IMR-90 (cell line): ENCODE data around the gene ATP13A2. TPM values are rescaled to one million over a fixed set of nuclear protein-coding genes. Genes with fewer than 3 reads are reported as not detected.

Experiments used
- ATAC-seq: fragments of 200-7000 bp; cut with Tn5 transposase; 2 replicates; pipeline ENCODE4 v1.9.1; 2020; ENCODE audit warnings: low read depth, mild to moderate bottlenecking, moderate library complexity
- BruUV-seq: library from RNA; stranded (reverse); fragments of 400-500 nt; replicated peaks from 2 replicates; lab custom pipeline; 2021; lab: Mats Ljungman, UMichigan
- CTCF ChIA-PET: fragments of 300-600 bp; formaldehyde crosslinking; extraction: SDS; loops from one replicate; lab custom pipeline; 2021; ENCODE audit warnings: antibody characterized with exemption; lab: Yijun Ruan, JAX
- POLR2A ChIA-PET: fragments of 300-600 bp; sonication (Branson Sonifier 250); formaldehyde crosslinking; loops from one replicate; lab custom pipeline; 2022; ENCODE audit warnings: antibody characterized with exemption; ENCODE audit not compliant: unreplicated experiment; lab: Charles Lee
- DNase-seq: peaks from one replicate; pipeline ENCODE4 v3.0.0; 2013
- H2AFZ ChIP-seq: replicated peaks from 2 replicates; pipeline ENCODE3; 2013; ENCODE audit warnings: low read length, mild to moderate bottlenecking; ENCODE audit not compliant: poor library complexity
- H2AK5ac ChIP-seq: 2 replicates; pipeline ENCODE4 v1.6.1; 2013; ENCODE audit warnings: low read depth, low read length, inconsistent platforms
- H2AK9ac ChIP-seq: replicated peaks from 2 replicates; pipeline ENCODE3; 2013; ENCODE audit warnings: mild to moderate bottlenecking, low read depth, low read length, moderate library complexity; ENCODE audit not compliant: poor library complexity
- H2BK120ac ChIP-seq: 2 replicates; pipeline ENCODE4 v1.6.1; 2013; ENCODE audit warnings: low read depth, low read length, inconsistent platforms
- H2BK15ac ChIP-seq: 3 replicates; pipeline ENCODE4 v1.6.1; 2013; ENCODE audit warnings: low read depth, low read length, inconsistent platforms
- H2BK20ac ChIP-seq: 2 replicates; pipeline ENCODE4 v1.6.1; 2013; ENCODE audit warnings: low read depth, mild to moderate bottlenecking, inconsistent platforms, low read length, moderate library complexity
- H2BK5ac ChIP-seq: 2 replicates; pipeline ENCODE4 v1.6.1; 2013; ENCODE audit warnings: mild to moderate bottlenecking, low read depth, low read length, inconsistent platforms; ENCODE audit not compliant: poor library complexity, severe bottlenecking
- H3K14ac ChIP-seq: replicated peaks from 2 replicates; pipeline ENCODE4 v1.6.1; 2013; ENCODE audit warnings: low read depth, low read length, inconsistent platforms
- H3K18ac ChIP-seq: 2 replicates; pipeline ENCODE4 v1.6.1; 2013; ENCODE audit warnings: low read depth, low read length, control low read depth
- H3K23ac ChIP-seq: 2 replicates; pipeline ENCODE4 v1.6.1; 2013; ENCODE audit warnings: low read depth, low read length, inconsistent platforms
- H3K27ac ChIP-seq: 2 replicates; pipeline ENCODE4 v1.5.1; 2013; ENCODE audit warnings: mild to moderate bottlenecking, control low read depth, low read length; ENCODE audit not compliant: insufficient read depth
- H3K27me3 ChIP-seq: 2 replicates; pipeline ENCODE4 v1.6.1; 2013; ENCODE audit warnings: low read length; ENCODE audit not compliant: control insufficient read depth, insufficient read depth
- H3K36me3 ChIP-seq: 2 replicates; pipeline ENCODE4 v1.6.1; 2013; ENCODE audit warnings: low read length, mixed read lengths; ENCODE audit not compliant: control insufficient read depth, insufficient read depth
- H3K4ac ChIP-seq: 2 replicates; pipeline ENCODE4 v1.6.1; 2013; ENCODE audit warnings: low read depth, low read length, inconsistent platforms
- H3K4me1 ChIP-seq: 2 replicates; pipeline ENCODE4 v1.6.1; 2013; ENCODE audit warnings: low read length, mixed read lengths; ENCODE audit not compliant: control insufficient read depth, insufficient read depth
- H3K4me2 ChIP-seq: 2 replicates; pipeline ENCODE4 v1.6.1; 2013; ENCODE audit warnings: low read depth, mild to moderate bottlenecking, control low read depth, low read length, moderate library complexity
- H3K4me3 ChIP-seq: 2 replicates; pipeline ENCODE4 v1.5.1; 2013; ENCODE audit warnings: low read depth, mild to moderate bottlenecking, control low read depth, low read length, moderate library complexity; ENCODE audit not compliant: insufficient read depth
- H3K56ac ChIP-seq: 2 replicates; pipeline ENCODE4 v1.6.1; 2013; ENCODE audit warnings: low read length, inconsistent platforms; ENCODE audit not compliant: insufficient read depth; ENCODE audit errors: extremely low read depth
- H3K79me1 ChIP-seq, 2 experiments: 2 replicates each; pipeline ENCODE4 v1.6.1; 2013; ENCODE audit warnings: low read length in 2 of 2, inconsistent platforms in 1 of 2, low read depth in 1 of 2
- H3K9ac ChIP-seq: 2 replicates; pipeline ENCODE4 v1.6.1; 2013; ENCODE audit warnings: low read depth, low read length, control low read depth
- H3K9me1 ChIP-seq: 2 replicates; pipeline ENCODE4 v1.6.1; 2013; ENCODE audit warnings: low read length, inconsistent platforms; ENCODE audit not compliant: insufficient read depth
- H3K9me3 ChIP-seq: 2 replicates; pipeline ENCODE4 v1.6.1; 2013; ENCODE audit warnings: low read length; ENCODE audit not compliant: control insufficient read depth, insufficient read depth
- H4K20me1 ChIP-seq: 2 replicates; pipeline ENCODE4 v1.6.1; 2013; ENCODE audit warnings: low read length, inconsistent platforms; ENCODE audit not compliant: insufficient read depth
- H4K5ac ChIP-seq: 2 replicates; pipeline ENCODE4 v1.6.1; 2013; ENCODE audit warnings: mild to moderate bottlenecking, low read depth, low read length, control low read depth
- H4K8ac ChIP-seq, 2 experiments: 2 replicates each; pipeline ENCODE4 v1.6.1; 2013; ENCODE audit warnings: low read depth in 2 of 2, low read length in 2 of 2, control low read depth in 1 of 2, inconsistent platforms in 1 of 2
- H4K91ac ChIP-seq: 2 replicates; pipeline ENCODE4 v1.6.1; 2013; ENCODE audit warnings: low read depth, low read length, inconsistent platforms; ENCODE audit not compliant: insufficient read depth
- BHLHE40 ChIP-seq: fragments of 150-350 bp; IDR thresholded peaks from 2 replicates; pipeline ENCODE4 v1.6.1; 2016; ENCODE audit warnings: mild to moderate bottlenecking, low read depth, low read length
- CEBPB ChIP-seq: IDR thresholded peaks from 2 replicates; pipeline ENCODE4 v1.6.1; 2012; ENCODE audit warnings: low read depth, low read length, improper control_type of control experiment
- CHD1 ChIP-seq: IDR thresholded peaks from 2 replicates; pipeline ENCODE4 v1.6.1; 2012; ENCODE audit warnings: low read depth, low read length, improper control_type of control experiment
- FOS ChIP-seq: fragments of 150-350 bp; IDR thresholded peaks from 2 replicates; pipeline ENCODE4 v1.6.1; 2016; ENCODE audit warnings: low read depth, low read length
- MAFK ChIP-seq: IDR thresholded peaks from 2 replicates; pipeline ENCODE4 v1.6.1; 2012; ENCODE audit warnings: low read depth, low read length, improper control_type of control experiment
- MAZ ChIP-seq: IDR thresholded peaks from 2 replicates; pipeline ENCODE4 v1.6.1; 2012; ENCODE audit warnings: low read depth, mild to moderate bottlenecking, low read length, improper control_type of control experiment, moderate library complexity, borderline replicate concordance
- MXI1 ChIP-seq: IDR thresholded peaks from 2 replicates; pipeline ENCODE4 v1.6.1; 2012; ENCODE audit warnings: low read depth, mild to moderate bottlenecking, low read length, moderate library complexity, borderline replicate concordance
- NFE2L2 ChIP-seq: fragments of 150-350 bp; IDR thresholded peaks from 2 replicates; pipeline ENCODE4 v1.6.1; 2016; ENCODE audit warnings: low read depth, mild to moderate bottlenecking, low read length
- POLR2A ChIP-seq: IDR thresholded peaks from 2 replicates; pipeline ENCODE4 v1.6.1; 2012; ENCODE audit warnings: mild to moderate bottlenecking, low read depth, low read length
- RAD21 ChIP-seq: IDR thresholded peaks from 2 replicates; pipeline ENCODE4 v1.6.1; 2012; ENCODE audit warnings: low read length, improper control_type of control experiment
- RCOR1 ChIP-seq: IDR thresholded peaks from 2 replicates; pipeline ENCODE4 v1.6.1; 2012; ENCODE audit warnings: mild to moderate bottlenecking, low read length, improper control_type of control experiment; ENCODE audit not compliant: insufficient replicate concordance
- RFX5 ChIP-seq: IDR thresholded peaks from 2 replicates; pipeline ENCODE4 v1.8.0; 2012; ENCODE audit warnings: low read depth, mild to moderate bottlenecking, low read length, moderate library complexity
- SMC3 ChIP-seq: fragments of 150-350 bp; IDR thresholded peaks from 2 replicates; pipeline ENCODE4 v1.6.1; 2016; ENCODE audit warnings: low read depth, mild to moderate bottlenecking, antibody characterized with exemption, low read length, moderate library complexity
- WGBS, 2 experiments: methylation state at CpG; one replicate each; pipeline versions ENCODE4 v1.1.5 to v1.1.7; 2013; ENCODE audit warnings: missing lambda C conversion rate in 2 of 2; ENCODE audit not compliant: insufficient read length in 1 of 2; ENCODE audit errors: extremely low coverage in 2 of 2; 5-methylcytosine and 5-hydroxymethylcytosine counted together
- dilution Hi-C: fragments of 300-500 bp; cut with HindIII; formaldehyde crosslinking; loops from one replicate; pipeline ENCODE4 v1.14.3; 2018; ENCODE audit warnings: low sequenced_read_pairs; ENCODE audit not compliant: unreplicated experiment
- in situ Hi-C: fragments of 300-500 bp; cut with MboI; formaldehyde crosslinking; loops from 3 replicates; pipeline ENCODE4 v1.14.3; 2019; ENCODE audit warnings: low sequenced_read_pairs, inconsistent platforms, mixed read lengths
- intact Hi-C: fragments of 100-400 bp; cut with micrococcal nuclease; formaldehyde crosslinking; loops from 2 replicates; pipeline ENCODE4 v1.10.0; 2022
- polyA plus RNA-seq, 3 experiments: library from polyadenylated mRNA; depleted of rRNA; stranded (reverse); fragments of >200 nt; gene quantifications; 2 replicates each; pipeline ENCODE4 v1.2.3, GENCODE V29; 2012; ENCODE audit warnings: low replicate concordance in 1 of 3
- total RNA-seq: library from RNA; depleted of rRNA; stranded (reverse); fragments of >200 nt; gene quantifications from 2 replicates; pipeline ENCODE4 v1.2.3, GENCODE V29; 2012
- TF ChIP-seq, protein P1 (sequence below): fragments of 150-350 bp; IDR thresholded peaks from 2 replicates; pipeline ENCODE4 v1.6.1; 2016; ENCODE audit warnings: low read depth, mild to moderate bottlenecking, low read length, moderate library complexity, borderline replicate concordance
- TF ChIP-seq, protein P2 (sequence below): conservative IDR thresholded peaks from 2 replicates; pipeline ENCODE4 v1.5.1; 2012; ENCODE audit warnings: mild to moderate bottlenecking, low read depth, low read length, improper control_type of control experiment
- TF ChIP-seq, protein P3 (sequence below): fragments of 150-350 bp; IDR thresholded peaks from 2 replicates; pipeline ENCODE4 v1.6.1; 2017; ENCODE audit warnings: mild to moderate bottlenecking, antibody characterized with exemption, low read length, low read depth

ATP13A2 gene
- total and polyA plus RNA-seq, 2 of the 4 experiments (the other 2 are of a cell fraction) = 5.7 to 18.9 TPM

DNA sequence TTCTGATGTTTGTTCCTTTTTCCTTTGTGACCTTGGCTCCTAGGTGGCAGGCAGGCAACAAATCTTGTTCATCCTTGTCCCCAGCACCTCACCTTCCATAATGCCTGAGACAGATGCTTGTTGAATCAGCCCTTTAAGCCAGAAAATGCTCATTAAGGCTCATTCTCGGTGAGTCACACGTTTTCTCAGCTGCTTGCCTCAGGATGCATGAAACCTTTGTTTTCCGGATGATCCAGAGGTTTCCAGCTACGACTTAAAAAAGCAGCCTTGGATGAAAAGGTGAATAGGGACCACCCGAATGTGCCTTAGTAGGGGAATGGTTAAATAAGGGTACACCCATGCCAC, 4.6 kb upstream of the ATP13A2 start:
- DNase-seq (peak; percentile 76), ATAC-seq (no peak)
- Histone ChIP-seq H2BK120ac (no peak overlapping the region), H3K79me1 (no peaks in the 10 kb centered on the region), H3K9ac (no peak overlapping the region), H4K5ac (no peak overlapping the region), H3K4ac (no peak overlapping the region), H4K8ac (no peak overlapping the region), H4K20me1 (no peaks in the 10 kb centered on the region), H3K4me2 (no peak overlapping the region), H2AK5ac (no peak overlapping the region), H3K9me1 (peaks cover 3% of the 10 kb centered on the region; the same call in 1 of the 2 replicates), H3K18ac (no peak overlapping the region), H3K9me3 (no peaks in the 10 kb centered on the region), H3K56ac (no peak overlapping the region), H3K4me3 (no peak overlapping the region), H2BK15ac (no peak overlapping the region), H2AFZ (no peak overlapping the region), H2AK9ac (peak overlapping the region; percentile 15), H3K36me3 (peaks cover 23% of the 10 kb centered on the region), H3K4me1 (peaks cover 3% of the 10 kb centered on the region; the same call in 1 of the 2 replicates), H3K23ac (no peak overlapping the region), H2BK20ac (no peak overlapping the region), H2BK5ac (no peak overlapping the region), H3K14ac (0 out of 2 replicates have a peak overlapping the region, but pooled peaks have one; percentile 16), H3K27ac (no peak overlapping the region), H3K27me3 (no peaks in the 10 kb centered on the region), H4K91ac (no peak overlapping the region)
- dilution Hi-C loops = no loop called here
- CTCF ChIA-PET = interaction anchor here (1.6 kb wide), 1 partner anchor 55 kb away, joined by 3 read pairs; no protein-coding TSS in a partner anchor
- in situ Hi-C loops = no loop called here
- POLR2A ChIA-PET = no interaction called here
- TF ChIP-seq SMC3 (no peak), CHD1 (no peak), BHLHE40 (no peak), RAD21 (no peak), POLR2A (no peak), RCOR1 (no peak), MAFK (no peak; the same call in 1 of the 2 replicates), FOS (no peak), NFE2L2 (no peak), CEBPB (no peak), MAZ (no peak), RFX5 (no peak), MXI1 (no peak)
- TF ChIP-seq, protein P1, sequence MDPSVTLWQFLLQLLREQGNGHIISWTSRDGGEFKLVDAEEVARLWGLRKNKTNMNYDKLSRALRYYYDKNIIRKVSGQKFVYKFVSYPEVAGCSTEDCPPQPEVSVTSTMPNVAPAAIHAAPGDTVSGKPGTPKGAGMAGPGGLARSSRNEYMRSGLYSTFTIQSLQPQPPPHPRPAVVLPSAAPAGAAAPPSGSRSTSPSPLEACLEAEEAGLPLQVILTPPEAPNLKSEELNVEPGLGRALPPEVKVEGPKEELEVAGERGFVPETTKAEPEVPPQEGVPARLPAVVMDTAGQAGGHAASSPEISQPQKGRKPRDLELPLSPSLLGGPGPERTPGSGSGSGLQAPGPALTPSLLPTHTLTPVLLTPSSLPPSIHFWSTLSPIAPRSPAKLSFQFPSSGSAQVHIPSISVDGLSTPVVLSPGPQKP = no peak
- TF ChIP-seq, protein P2, sequence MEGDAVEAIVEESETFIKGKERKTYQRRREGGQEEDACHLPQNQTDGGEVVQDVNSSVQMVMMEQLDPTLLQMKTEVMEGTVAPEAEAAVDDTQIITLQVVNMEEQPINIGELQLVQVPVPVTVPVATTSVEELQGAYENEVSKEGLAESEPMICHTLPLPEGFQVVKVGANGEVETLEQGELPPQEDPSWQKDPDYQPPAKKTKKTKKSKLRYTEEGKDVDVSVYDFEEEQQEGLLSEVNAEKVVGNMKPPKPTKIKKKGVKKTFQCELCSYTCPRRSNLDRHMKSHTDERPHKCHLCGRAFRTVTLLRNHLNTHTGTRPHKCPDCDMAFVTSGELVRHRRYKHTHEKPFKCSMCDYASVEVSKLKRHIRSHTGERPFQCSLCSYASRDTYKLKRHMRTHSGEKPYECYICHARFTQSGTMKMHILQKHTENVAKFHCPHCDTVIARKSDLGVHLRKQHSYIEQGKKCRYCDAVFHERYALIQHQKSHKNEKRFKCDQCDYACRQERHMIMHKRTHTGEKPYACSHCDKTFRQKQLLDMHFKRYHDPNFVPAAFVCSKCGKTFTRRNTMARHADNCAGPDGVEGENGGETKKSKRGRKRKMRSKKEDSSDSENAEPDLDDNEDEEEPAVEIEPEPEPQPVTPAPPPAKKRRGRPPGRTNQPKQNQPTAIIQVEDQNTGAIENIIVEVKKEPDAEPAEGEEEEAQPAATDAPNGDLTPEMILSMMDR = no peak
- TF ChIP-seq, protein P3, sequence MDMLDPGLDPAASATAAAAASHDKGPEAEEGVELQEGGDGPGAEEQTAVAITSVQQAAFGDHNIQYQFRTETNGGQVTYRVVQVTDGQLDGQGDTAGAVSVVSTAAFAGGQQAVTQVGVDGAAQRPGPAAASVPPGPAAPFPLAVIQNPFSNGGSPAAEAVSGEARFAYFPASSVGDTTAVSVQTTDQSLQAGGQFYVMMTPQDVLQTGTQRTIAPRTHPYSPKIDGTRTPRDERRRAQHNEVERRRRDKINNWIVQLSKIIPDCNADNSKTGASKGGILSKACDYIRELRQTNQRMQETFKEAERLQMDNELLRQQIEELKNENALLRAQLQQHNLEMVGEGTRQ = no peak
- BruUV-seq = no TSS peak
- whole genome bisulfite sequencing, 2 experiments = 55% methylated on average over 2 of the region's 5 CpGs; no CpG with 5 or more reads in 1 of the 2 experiments
- intact Hi-C loops = no loop called here
